SK-N-SH (cell line): ENCODE results near the gene DPRX.

Source experiments
- CTCF ChIP-seq: fragments of 200-600 bp; sonication (generic); IDR thresholded peaks from 2 replicates; pipeline ENCODE4 v1.6.1; 2017; ENCODE audit warnings: antibody characterized with exemption, mild to moderate bottlenecking, moderate library complexity
- YY1 ChIP-seq: IDR thresholded peaks from 2 replicates; pipeline ENCODE4 v1.4.0; 2012; ENCODE audit warnings: low read depth, mild to moderate bottlenecking

- no peak for TF ChIP-seq CTCF
- no peak for TF ChIP-seq YY1
Measured at GRCh38 chr19:53621885-53622740, 9.7 kb upstream of the DPRX start.
